ENCODE measurements around the gene ARMC3. TPM values are rescaled to one million over a fixed set of nuclear protein-coding genes. Genes with fewer than 3 reads are reported as not detected.
"Not testable (repeated sequence)": the region's sequence is repeated elsewhere in the genome, so short reads cannot be mapped to it uniquely, and the experiment has no call there.

ARMC3 gene
- total RNA-seq, 1 donor from 2014 or later = 0.83 TPM

GRCh38 chr10:22897371-22897770 lies 30.5 kb upstream of the ARMC3 start:
- no peaks in the 10 kb centered on the region for H3K27me3 Mint-ChIP-seq (ENCODE audit: low read depth)
- H3K27ac Mint-ChIP-seq = peak overlapping the region; percentile 67
- peaks cover 26% of the 10 kb centered on the region for H3K4me1 Mint-ChIP-seq
- no peak for DNase-seq (ENCODE audit: low spot score in 2 of 2, unreplicated experiment in 2 of 2)
- H3K36me3 Mint-ChIP-seq = peaks cover 3% of the 10 kb centered on the region
- H3K4me3 Mint-ChIP-seq = no peak overlapping the region
- peaks cover 31% of the 10 kb centered on the region for H3K9me3 Mint-ChIP-seq
- TF ChIP-seq, protein P1, sequence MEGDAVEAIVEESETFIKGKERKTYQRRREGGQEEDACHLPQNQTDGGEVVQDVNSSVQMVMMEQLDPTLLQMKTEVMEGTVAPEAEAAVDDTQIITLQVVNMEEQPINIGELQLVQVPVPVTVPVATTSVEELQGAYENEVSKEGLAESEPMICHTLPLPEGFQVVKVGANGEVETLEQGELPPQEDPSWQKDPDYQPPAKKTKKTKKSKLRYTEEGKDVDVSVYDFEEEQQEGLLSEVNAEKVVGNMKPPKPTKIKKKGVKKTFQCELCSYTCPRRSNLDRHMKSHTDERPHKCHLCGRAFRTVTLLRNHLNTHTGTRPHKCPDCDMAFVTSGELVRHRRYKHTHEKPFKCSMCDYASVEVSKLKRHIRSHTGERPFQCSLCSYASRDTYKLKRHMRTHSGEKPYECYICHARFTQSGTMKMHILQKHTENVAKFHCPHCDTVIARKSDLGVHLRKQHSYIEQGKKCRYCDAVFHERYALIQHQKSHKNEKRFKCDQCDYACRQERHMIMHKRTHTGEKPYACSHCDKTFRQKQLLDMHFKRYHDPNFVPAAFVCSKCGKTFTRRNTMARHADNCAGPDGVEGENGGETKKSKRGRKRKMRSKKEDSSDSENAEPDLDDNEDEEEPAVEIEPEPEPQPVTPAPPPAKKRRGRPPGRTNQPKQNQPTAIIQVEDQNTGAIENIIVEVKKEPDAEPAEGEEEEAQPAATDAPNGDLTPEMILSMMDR (IDR thresholded peaks at IDR 0.05; ENCODE audit: unreplicated experiment) = no peak

DNA sequence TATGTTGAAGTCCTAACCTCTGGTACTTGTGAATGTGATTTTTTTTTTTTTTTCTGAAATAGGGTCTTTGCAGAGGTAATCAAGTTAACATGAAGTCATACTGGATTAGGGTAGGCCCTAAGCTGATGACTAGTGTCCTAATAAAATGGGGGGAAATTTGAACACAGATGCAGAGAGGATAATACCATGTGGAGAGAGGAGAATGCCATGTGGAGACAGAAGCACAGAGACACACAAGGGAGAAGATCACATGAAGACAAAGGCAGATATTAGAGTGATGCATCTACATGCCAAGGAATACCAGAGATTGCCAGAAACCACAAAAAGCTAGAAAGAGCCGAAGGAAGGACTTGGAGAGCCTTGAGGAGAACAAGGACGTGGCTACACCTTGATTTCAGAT lies 28.5 kb upstream of the ARMC3 start:
- Mint-ChIP-seq H3K4me3 (no peak overlapping the region), H3K36me3 (peaks cover 3% of the 10 kb centered on the region), H3K4me1 (peaks cover 24% of the 10 kb centered on the region), H3K27ac (no peak overlapping the region), H3K9me3 (peaks cover 33% of the 10 kb centered on the region), H3K27me3 (ENCODE audit: low read depth) (no peaks in the 10 kb centered on the region)
- TF ChIP-seq, protein P1 (IDR thresholded peaks at IDR 0.05; ENCODE audit: unreplicated experiment) = no peak
- DNase-seq (ENCODE audit: low spot score in 2 of 2, unreplicated experiment in 2 of 2) = no peak

GRCh38 chr10:22899775-22900174 lies 28.1 kb upstream of the ARMC3 start:
- TF ChIP-seq, protein P1 (IDR thresholded peaks at IDR 0.05; ENCODE audit: unreplicated experiment) = no peak
- H3K4me3 Mint-ChIP-seq = no peak overlapping the region
- peaks cover 3% of the 10 kb centered on the region for H3K36me3 Mint-ChIP-seq
- H3K27ac Mint-ChIP-seq = no peak overlapping the region
- H3K9me3 Mint-ChIP-seq = peaks cover 33% of the 10 kb centered on the region
- peaks cover 19% of the 10 kb centered on the region for H3K4me1 Mint-ChIP-seq
- H3K27me3 Mint-ChIP-seq (ENCODE audit: low read depth) = no peaks in the 10 kb centered on the region
- DNase-seq (ENCODE audit: low spot score in 2 of 2, unreplicated experiment in 2 of 2) = no peak

DNA sequence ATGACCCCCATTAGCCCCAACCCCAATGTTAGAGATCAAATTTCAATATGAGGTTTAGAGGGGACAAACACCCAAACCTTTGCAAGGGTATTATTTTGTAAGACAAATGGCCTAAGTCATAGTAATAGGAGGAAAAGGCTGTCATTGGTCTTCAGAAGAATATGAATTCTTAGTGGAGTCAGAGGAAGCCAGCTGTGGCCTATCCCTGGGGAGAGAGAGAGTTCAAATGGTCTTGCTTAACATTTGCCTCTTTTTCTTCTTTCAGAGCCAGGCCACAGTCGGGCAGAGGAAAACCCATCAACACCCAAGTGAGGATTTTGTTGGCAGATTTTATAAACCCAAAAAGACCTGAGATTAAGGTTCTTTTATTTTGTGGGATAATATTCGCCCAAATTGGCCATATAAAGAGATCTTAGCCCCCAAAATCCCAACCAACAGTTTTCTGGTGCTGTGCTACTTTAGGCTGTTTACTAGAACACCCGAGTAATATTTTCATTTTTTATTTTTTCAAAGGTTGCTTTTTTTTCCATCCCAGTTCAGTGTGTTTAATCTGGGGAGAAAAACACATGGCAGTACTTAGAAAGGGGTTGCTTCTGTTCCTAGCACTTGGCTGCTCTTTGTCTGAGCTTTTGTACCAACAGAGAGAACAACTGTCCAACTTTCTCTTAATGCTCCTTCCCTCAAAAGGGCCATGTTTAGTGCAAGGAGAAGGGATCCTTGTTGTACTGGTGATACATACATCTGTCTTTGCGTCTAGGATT lies 26.8 kb upstream of the ARMC3 start:
- Mint-ChIP-seq H3K27me3 (ENCODE audit: low read depth) (no peaks in the 10 kb centered on the region), H3K4me3 (no peak overlapping the region), H3K4me1 (peaks cover 9% of the 10 kb centered on the region), H3K27ac (no peak overlapping the region), H3K9me3 (peaks cover 42% of the 10 kb centered on the region), H3K36me3 (peaks cover 3% of the 10 kb centered on the region)
- TF ChIP-seq, protein P1 (IDR thresholded peaks at IDR 0.05; ENCODE audit: unreplicated experiment) = no peak
- DNase-seq (ENCODE audit: low spot score in 2 of 2, unreplicated experiment in 2 of 2) = no peak

GRCh38 chr10:22902147-22902546 lies 25.7 kb upstream of the ARMC3 start:
- H3K4me3 Mint-ChIP-seq; H3K36me3 Mint-ChIP-seq; H3K27me3 Mint-ChIP-seq (ENCODE audit: low read depth); DNase-seq (ENCODE audit: low spot score in 2 of 2, unreplicated experiment in 2 of 2); H3K4me1 Mint-ChIP-seq; H3K27ac Mint-ChIP-seq: not testable (repeated sequence)
- H3K9me3 Mint-ChIP-seq = peaks cover 42% of the 10 kb centered on the region

- Mint-ChIP-seq H3K27ac (no peak overlapping the region), H3K9me3 (peaks cover 57% of the 10 kb centered on the region), H3K4me1 (no peaks in the 10 kb centered on the region), H3K27me3 (ENCODE audit: low read depth) (no peaks in the 10 kb centered on the region), H3K36me3 (peaks cover 8% of the 10 kb centered on the region), H3K4me3 (no peak overlapping the region)
- TF ChIP-seq, protein P1 (IDR thresholded peaks at IDR 0.05; ENCODE audit: unreplicated experiment) = no peak
- no peak for DNase-seq (ENCODE audit: low spot score in 2 of 2, unreplicated experiment in 2 of 2)
Measured at GRCh38 chr10:22903694-22904093, 24.2 kb upstream of the ARMC3 start.
